ENCODE results near the gene RBP2.

- TF ChIP-seq POLR2A (IDR thresholded peaks at IDR 0.05) (no peak), EP300 (IDR thresholded peaks at IDR 0.05) (no peak)
- TF ChIP-seq, protein P1, sequence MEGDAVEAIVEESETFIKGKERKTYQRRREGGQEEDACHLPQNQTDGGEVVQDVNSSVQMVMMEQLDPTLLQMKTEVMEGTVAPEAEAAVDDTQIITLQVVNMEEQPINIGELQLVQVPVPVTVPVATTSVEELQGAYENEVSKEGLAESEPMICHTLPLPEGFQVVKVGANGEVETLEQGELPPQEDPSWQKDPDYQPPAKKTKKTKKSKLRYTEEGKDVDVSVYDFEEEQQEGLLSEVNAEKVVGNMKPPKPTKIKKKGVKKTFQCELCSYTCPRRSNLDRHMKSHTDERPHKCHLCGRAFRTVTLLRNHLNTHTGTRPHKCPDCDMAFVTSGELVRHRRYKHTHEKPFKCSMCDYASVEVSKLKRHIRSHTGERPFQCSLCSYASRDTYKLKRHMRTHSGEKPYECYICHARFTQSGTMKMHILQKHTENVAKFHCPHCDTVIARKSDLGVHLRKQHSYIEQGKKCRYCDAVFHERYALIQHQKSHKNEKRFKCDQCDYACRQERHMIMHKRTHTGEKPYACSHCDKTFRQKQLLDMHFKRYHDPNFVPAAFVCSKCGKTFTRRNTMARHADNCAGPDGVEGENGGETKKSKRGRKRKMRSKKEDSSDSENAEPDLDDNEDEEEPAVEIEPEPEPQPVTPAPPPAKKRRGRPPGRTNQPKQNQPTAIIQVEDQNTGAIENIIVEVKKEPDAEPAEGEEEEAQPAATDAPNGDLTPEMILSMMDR (IDR thresholded peaks at IDR 0.05): no peak
Observed at GRCh38 chr3:139441656-139442055, 34.7 kb downstream of the RBP2 start.
